Vagina (tissue), 2 donors: ENCODE results near the gene ABAT. TPM values are rescaled to one million over a fixed set of nuclear protein-coding genes. Genes with fewer than 3 reads are reported as not detected.

Source experiments
- DNase-seq, 2 donors: peaks; one replicate each; pipeline ENCODE4 v3.0.0-alpha.2; 2017; ENCODE audit errors: extremely low spot score in 2 of 2
- H3K27ac ChIP-seq: fragments of 200-600 bp; sonication (generic); one replicate; pipeline ENCODE4 v1.5.1; 2019
- H3K27me3 ChIP-seq: fragments of 200-600 bp; sonication (generic); one replicate; pipeline ENCODE4 v1.5.1; 2019
- H3K36me3 ChIP-seq, 2 donors: fragments of 200-600 bp; sonication (generic); one replicate each; pipeline ENCODE4 v1.5.1; 2017 to 2019
- H3K4me1 ChIP-seq: fragments of 200-600 bp; sonication (generic); one replicate; pipeline ENCODE4 v1.5.1; 2019
- H3K4me3 ChIP-seq, 2 donors: fragments of 200-600 bp; sonication (generic); 1 replicate in 1 of 2; 2 replicates in 1 of 2; pipeline ENCODE4 v1.5.1; 2016 to 2019
- H3K9me3 ChIP-seq: fragments of 200-600 bp; sonication (generic); one replicate; pipeline ENCODE4 v1.5.1; 2019
- CTCF ChIP-seq, 3 experiments: fragments of 450-650 bp in 2 of 3; fragments of 200-600 bp in 1 of 3; sonication (generic) in 1 of 3; IDR thresholded peaks; one replicate each; pipeline ENCODE4 v1.5.1; 2017 to 2019; ENCODE audit warnings: antibody characterized with exemption in 3 of 3, mild to moderate bottlenecking in 2 of 3, moderate library complexity in 2 of 3
- POLR2A ChIP-seq, 2 donors: fragments of 450-650 bp; IDR thresholded peaks; one replicate each; pipeline ENCODE4 v1.6.1; 2017; ENCODE audit warnings: antibody characterized with exemption in 2 of 2, mild to moderate bottlenecking in 2 of 2, moderate library complexity in 2 of 2
- POLR2AphosphoS5 ChIP-seq, 2 donors: sonication (generic); formaldehyde crosslinking; IDR thresholded peaks; one replicate each; pipeline ENCODE4 v1.9.0; 2017; ENCODE audit warnings: antibody characterized with exemption in 2 of 2, mild to moderate bottlenecking in 2 of 2, low read depth in 1 of 2; ENCODE audit not compliant: insufficient read depth in 1 of 2
- intact Hi-C: fragments of 100-400 bp; cut with DNase I; formaldehyde crosslinking; loops from one replicate; pipeline ENCODE4 v1.15.1; 2023
- total RNA-seq: library from RNA; depleted of rRNA; stranded (reverse); fragments of >200 nt; gene quantifications from one replicate; pipeline ENCODE4 v1.2.3, GENCODE V29; 2016

ABAT gene
- total RNA-seq, 1 donor from 2014 or later = 3.9 TPM

- Histone ChIP-seq H3K4me3 (no peak overlapping the region), H3K36me3 (no peaks in the 10 kb centered on the region), H3K27me3 (no peaks in the 10 kb centered on the region), H3K27ac (no peak overlapping the region), H3K9me3 (no peaks in the 10 kb centered on the region), H3K4me1 (no peaks in the 10 kb centered on the region)
- TF ChIP-seq POLR2A (IDR thresholded peaks at IDR 0.05) (no peak), POLR2AphosphoS5 (IDR thresholded peaks at IDR 0.05; ENCODE audit: insufficient read depth in 1 of 2, low read depth in 1 of 2) (no peak), CTCF (IDR thresholded peaks at IDR 0.05) (no peak)
- intact Hi-C loops = no loop called here
- no peak for DNase-seq
Measured at GRCh38 chr16:8739151-8739550, 64.7 kb downstream of the ABAT start.

DNA sequence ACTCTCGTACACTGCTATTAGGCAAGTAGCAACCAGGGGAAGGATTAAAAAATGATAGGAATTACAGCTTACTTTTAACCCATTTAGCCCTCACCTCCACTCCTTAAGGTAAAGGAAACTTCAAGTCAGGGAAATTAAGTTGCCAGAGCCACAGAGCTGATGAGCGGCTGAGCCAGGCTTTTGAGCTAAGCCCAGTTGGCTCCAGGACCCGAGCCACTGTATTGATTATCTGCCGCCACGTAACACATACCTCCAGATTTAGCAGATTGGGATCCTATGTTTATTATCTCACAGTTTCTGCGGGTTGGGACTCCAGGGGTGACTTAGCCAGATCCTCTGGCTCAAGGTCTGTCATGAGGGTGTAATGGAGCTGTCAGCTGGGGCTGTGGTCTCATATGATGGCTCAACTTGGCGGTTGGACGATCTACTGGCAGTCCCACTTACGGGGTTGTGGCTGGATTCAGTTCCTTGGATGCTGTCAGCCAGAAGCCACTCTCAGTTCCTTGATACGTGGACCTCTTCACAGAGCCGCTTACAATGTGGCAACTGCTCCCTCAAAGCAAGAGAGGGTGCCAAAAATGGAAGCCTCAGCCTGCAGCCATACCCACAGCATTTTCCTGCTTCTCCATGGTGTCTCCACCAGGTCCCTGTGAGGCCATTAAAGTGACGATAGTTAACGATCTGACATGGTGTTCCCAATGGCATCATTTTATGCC is 65.7 kb downstream of the ABAT start:
- Histone ChIP-seq H3K27me3 (no peaks in the 10 kb centered on the region), H3K36me3 (no peaks in the 10 kb centered on the region), H3K4me1 (no peaks in the 10 kb centered on the region), H3K27ac (no peak overlapping the region), H3K9me3 (no peaks in the 10 kb centered on the region), H3K4me3 (no peak overlapping the region)
- intact Hi-C loops = no loop called here
- TF ChIP-seq POLR2AphosphoS5 (IDR thresholded peaks at IDR 0.05; ENCODE audit: insufficient read depth in 1 of 2, low read depth in 1 of 2) (no peak), CTCF (IDR thresholded peaks at IDR 0.05) (no peak), POLR2A (IDR thresholded peaks at IDR 0.05) (no peak)
- DNase-seq = no peak

DNA sequence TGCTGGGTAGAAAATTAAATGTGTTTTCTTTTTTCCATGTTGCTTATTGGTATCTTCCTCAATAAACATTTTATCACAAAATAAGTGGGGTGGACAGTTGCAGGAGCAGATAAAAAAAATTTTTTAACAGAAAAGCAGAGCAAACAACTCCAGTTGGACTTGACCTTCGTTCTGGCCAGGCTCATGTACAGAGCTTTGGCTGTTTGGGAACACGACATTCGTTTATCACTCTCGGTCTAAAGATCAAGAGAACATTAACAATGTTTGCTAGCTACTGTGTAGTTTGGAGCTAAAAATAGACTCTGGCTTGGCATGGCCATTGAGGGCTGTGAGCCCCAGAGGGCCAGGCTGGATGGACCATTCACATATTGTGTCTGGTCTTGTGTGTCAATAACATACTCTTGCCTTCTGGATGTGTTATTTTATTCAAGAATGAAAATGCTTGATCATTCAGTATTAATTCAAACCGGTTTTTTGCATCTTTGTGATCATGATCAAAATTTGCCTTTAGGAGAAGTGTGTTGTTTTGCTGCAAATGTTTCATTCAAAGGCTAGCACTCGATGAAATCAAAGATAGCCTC is 66.4 kb downstream of the ABAT start:
- intact Hi-C loops = no loop called here

GRCh38 chr16:8741636-8742035 is 67.2 kb downstream of the ABAT start:
- H3K9me3 ChIP-seq = no peaks in the 10 kb centered on the region

More for the DNA sequence above, 66.4 kb downstream of the ABAT start:
- Histone ChIP-seq H3K27ac (no peak overlapping the region), H3K36me3 (no peaks in the 10 kb centered on the region), H3K4me3 (no peak overlapping the region), H3K9me3 (no peaks in the 10 kb centered on the region), H3K4me1 (no peaks in the 10 kb centered on the region), H3K27me3 (no peaks in the 10 kb centered on the region)
- TF ChIP-seq POLR2A (IDR thresholded peaks at IDR 0.05) (no peak), POLR2AphosphoS5 (IDR thresholded peaks at IDR 0.05; ENCODE audit: insufficient read depth in 1 of 2, low read depth in 1 of 2) (no peak), CTCF (IDR thresholded peaks at IDR 0.05) (no peak)
- no peak for DNase-seq

More at GRCh38 chr16:8741636-8742035, 67.2 kb downstream of the ABAT start:
- H3K36me3 ChIP-seq = no peaks in the 10 kb centered on the region
- TF ChIP-seq POLR2AphosphoS5 (IDR thresholded peaks at IDR 0.05; ENCODE audit: insufficient read depth in 1 of 2, low read depth in 1 of 2) (no peak), CTCF (IDR thresholded peaks at IDR 0.05) (no peak), POLR2A (IDR thresholded peaks at IDR 0.05) (no peak)
- H3K27me3 ChIP-seq = no peaks in the 10 kb centered on the region
- H3K27ac ChIP-seq = no peak overlapping the region
- no peaks in the 10 kb centered on the region for H3K4me1 ChIP-seq
- no peak overlapping the region for H3K4me3 ChIP-seq
- DNase-seq = no peak
- intact Hi-C loops = no loop called here
